Tibial nerve (tissue), 4 donors: ENCODE measurements around the gene TOGARAM1. TPM values are rescaled to one million over a fixed set of nuclear protein-coding genes. Genes with fewer than 3 reads are reported as not detected.

Experiments
- DNase-seq, 2 donors: peaks; one replicate each; pipeline ENCODE4 v3.0.0-alpha.2; 2019; ENCODE audit warnings: low spot score in 2 of 2
- H3K27ac ChIP-seq, 4 donors: fragments of 200-600 bp; sonication (generic) in 3 of 4; one replicate each; pipeline ENCODE4 v1.5.1; 2017 to 2019; ENCODE audit warnings: mild to moderate bottlenecking in 1 of 4
- H3K27me3 ChIP-seq, 2 donors: fragments of 200-600 bp; sonication (generic) in 1 of 2; one replicate each; pipeline versions ENCODE4 v1.5.1 to v1.6.0; 2017 to 2019
- H3K36me3 ChIP-seq, 3 donors: fragments of 200-600 bp; sonication (generic); one replicate each; pipeline ENCODE4 v1.5.1; 2018 to 2019
- H3K4me1 ChIP-seq, 4 donors: fragments of 200-600 bp; sonication (generic) in 3 of 4; one replicate each; pipeline ENCODE4 v1.5.1; 2017 to 2019
- H3K4me3 ChIP-seq, 4 donors: fragments of 200-600 bp; sonication (generic) in 3 of 4; one replicate each; pipeline ENCODE4 v1.5.1; 2017 to 2019; ENCODE audit warnings: mild to moderate bottlenecking in 1 of 4, moderate library complexity in 1 of 4
- H3K9me3 ChIP-seq, 4 donors: fragments of 200-600 bp; sonication (generic) in 3 of 4; one replicate each; pipeline ENCODE4 v1.5.1; 2017 to 2019
- CTCF ChIP-seq, 5 experiments: fragments of 200-600 bp in 3 of 5; fragments of 450-650 bp in 2 of 5; sonication (generic) in 3 of 5; IDR thresholded peaks; one replicate each; pipeline ENCODE4 v1.5.1; 2016 to 2019; ENCODE audit warnings: antibody characterized with exemption in 5 of 5, mild to moderate bottlenecking in 3 of 5, moderate library complexity in 2 of 5
- EP300 ChIP-seq, 2 donors: sonication (generic); formaldehyde crosslinking; IDR thresholded peaks; one replicate each; pipeline ENCODE4 v1.6.1; 2017; ENCODE audit warnings: antibody characterized with exemption in 2 of 2, mild to moderate bottlenecking in 1 of 2
- POLR2A ChIP-seq, 2 donors: fragments of 450-650 bp; IDR thresholded peaks; one replicate each; pipeline ENCODE4 v1.6.1; 2017; ENCODE audit warnings: antibody characterized with exemption in 2 of 2, mild to moderate bottlenecking in 2 of 2, moderate library complexity in 2 of 2
- WGBS, 2 donors: methylation state at CpG; one replicate each; pipeline ENCODE4 v1.1.5; 2018; 5-methylcytosine and 5-hydroxymethylcytosine counted together
- total RNA-seq, 4 donors: library from RNA; depleted of rRNA; stranded (reverse); fragments of >200 nt; gene quantifications; one replicate each; pipeline ENCODE4 v1.1.0, GENCODE V29; 2016

The TOGARAM1 gene
- 10 to 100 TPM; 22.2 to 51.8 (median 34.2) TPM for total RNA-seq

GRCh38 chr14:44961554-44962333 lies at the start of gene TOGARAM1, which contains the start of gene KLHL28:
TOGARAM1 (plus strand) TSS chr14:44962190; CDS start chr14:44962422, 232 bp downstream.
KLHL28 (minus strand) TSS chr14:44961947; CDS start chr14:44945928, 16,019 bp downstream.
- peaks cover 0 to 78% (median 23%) of the 10 kb centered on the region in 4 donors for H3K4me1 ChIP-seq
- 0% methylated on average over 31 to 37 of the region's 37 CpGs for WGBS, 2 donors
- H3K4me3 ChIP-seq = peak within 1 kb of the TSS; percentile 75 to 94 (median 88)

GRCh38 chr14:44914849-44915248 lies 47.1 kb upstream of the TOGARAM1 start:
- Histone ChIP-seq H3K27me3 (no peaks in the 10 kb centered on the region), H3K9me3 (no peaks in the 10 kb centered on the region), H3K4me3 (no peak overlapping the region), H3K4me1 (peaks cover 0 to 16% (median 0%) of the 10 kb centered on the region in 4 donors), H3K36me3 (no peaks in the 10 kb centered on the region), H3K27ac (no peak overlapping the region)
- TF ChIP-seq EP300 (IDR thresholded peaks at IDR 0.05) (no peak), CTCF (IDR thresholded peaks at IDR 0.05) (no peak), POLR2A (IDR thresholded peaks at IDR 0.05) (no peak)
- 32 to 34% methylated on average over 4 of the region's 4 CpGs for WGBS, 2 donors
- DNase-seq = no peak

More at GRCh38 chr14:44961554-44962333, at the start of gene TOGARAM1, which contains the start of gene KLHL28:
- Histone ChIP-seq H3K9me3 (no peaks in the 10 kb centered on the region), H3K27me3 (no peaks in the 10 kb centered on the region), H3K36me3 (no peaks in the 10 kb centered on the region), H3K27ac (peak within 1 kb of the TSS; percentile 79 to 93 (median 88))
- peak; percentile 79 to 91 for TF ChIP-seq POLR2A (IDR thresholded peaks at IDR 0.05)
- TF ChIP-seq CTCF (IDR thresholded peaks at IDR 0.05) = peak in 2 of 5 experiments; percentile 7 to 16
- TF ChIP-seq EP300 (IDR thresholded peaks at IDR 0.05) = peak; percentile 95 to 96
- DNase-seq = peak; percentile 97 to 100

- H3K4me3 ChIP-seq = no peak overlapping the region
- H3K9me3 ChIP-seq = no peaks in the 10 kb centered on the region
- H3K27ac ChIP-seq = no peak overlapping the region
- WGBS, 2 donors = 90 to 91% methylated on average over 7 of the region's 7 CpGs
- H3K27me3 ChIP-seq = no peaks in the 10 kb centered on the region
- no peak for DNase-seq
- TF ChIP-seq POLR2A (IDR thresholded peaks at IDR 0.05) (no peak), CTCF (IDR thresholded peaks at IDR 0.05) (no peak), EP300 (IDR thresholded peaks at IDR 0.05) (no peak)
- peaks cover 0 to 17% (median 0%) of the 10 kb centered on the region in 3 donors for H3K36me3 ChIP-seq
- H3K4me1 ChIP-seq = no peaks in the 10 kb centered on the region
Measured at GRCh38 chr14:44928793-44929192, 33.2 kb upstream of the TOGARAM1 start.

GRCh38 chr14:44935155-44935554 lies 26.8 kb upstream of the TOGARAM1 start:
- H3K27me3 ChIP-seq = no peaks in the 10 kb centered on the region
- H3K27ac ChIP-seq = no peak overlapping the region
- no peaks in the 10 kb centered on the region for H3K9me3 ChIP-seq
- DNase-seq = no peak
- no peak overlapping the region for H3K4me3 ChIP-seq
- 90 to 96% methylated on average over 2 of the region's 2 CpGs for WGBS, 2 donors
- no peak for TF ChIP-seq POLR2A (IDR thresholded peaks at IDR 0.05)
- peaks cover 0 to 49% (median 0%) of the 10 kb centered on the region in 3 donors for H3K36me3 ChIP-seq
- H3K4me1 ChIP-seq = no peaks in the 10 kb centered on the region

- no peaks in the 10 kb centered on the region for H3K9me3 ChIP-seq
- no peak overlapping the region for H3K4me3 ChIP-seq
- H3K27ac ChIP-seq = no peak overlapping the region
- DNase-seq = no peak
- H3K27me3 ChIP-seq = no peaks in the 10 kb centered on the region
- 93 to 94% methylated on average over 2 of the region's 2 CpGs for WGBS, 2 donors
- H3K4me1 ChIP-seq = peaks cover 0 to 12% (median 4%) of the 10 kb centered on the region in 4 donors
- peaks cover 0 to 59% (median 0%) of the 10 kb centered on the region in 3 donors for H3K36me3 ChIP-seq
- TF ChIP-seq CTCF (IDR thresholded peaks at IDR 0.05) (no peak), POLR2A (IDR thresholded peaks at IDR 0.05) (no peak), EP300 (IDR thresholded peaks at IDR 0.05) (no peak)
Measured at GRCh38 chr14:44937547-44937946, 24.4 kb upstream of the TOGARAM1 start.
